ENCODE measurements around the gene GIMAP1.

The GIMAP1 gene

GRCh38 chr7:150748376-150748775, 32.0 kb downstream of the GIMAP1 start:
- no peak for DNase-seq (ENCODE audit: low spot score)

GRCh38 chr7:150751702-150752101, 35.3 kb downstream of the GIMAP1 start:
- no peak for DNase-seq (ENCODE audit: low spot score)

- no peak for DNase-seq (ENCODE audit: low spot score)
These were observed 36.8 kb downstream of the GIMAP1 start for GRCh38 chr7:150753239-150753638.

GRCh38 chr7:150753826-150754603, 37.6 kb downstream of the GIMAP1 start:
- peak; percentile 30 for DNase-seq (ENCODE audit: low spot score)

DNA sequence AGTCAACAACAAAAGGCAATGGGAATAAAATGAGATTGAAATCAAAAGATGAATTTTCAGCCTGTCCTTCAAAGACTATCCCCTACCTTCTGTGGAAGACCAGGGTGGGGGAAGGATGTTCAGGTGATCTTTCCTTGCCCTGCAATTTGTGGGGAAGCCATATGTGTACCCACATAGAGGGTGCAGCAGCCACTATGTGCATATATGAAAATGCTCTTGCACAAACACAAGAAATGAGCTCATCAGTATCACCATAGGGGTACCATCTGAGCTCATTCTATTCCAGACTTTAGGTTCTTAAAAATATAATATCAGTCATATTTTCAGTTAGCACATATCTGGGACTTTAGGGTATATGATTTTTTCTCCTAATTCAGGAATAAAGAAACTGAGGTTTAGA, 38.5 kb downstream of the GIMAP1 start:
- DNase-seq (ENCODE audit: low spot score): no peak

GRCh38 chr7:150755473-150756099, 39.2 kb downstream of the GIMAP1 start:
- DNase-seq (ENCODE audit: low spot score): no peak

- DNase-seq (ENCODE audit: low spot score): no peak
These were observed 39.8 kb downstream of the GIMAP1 start for GRCh38 chr7:150756166-150756565.

DNA sequence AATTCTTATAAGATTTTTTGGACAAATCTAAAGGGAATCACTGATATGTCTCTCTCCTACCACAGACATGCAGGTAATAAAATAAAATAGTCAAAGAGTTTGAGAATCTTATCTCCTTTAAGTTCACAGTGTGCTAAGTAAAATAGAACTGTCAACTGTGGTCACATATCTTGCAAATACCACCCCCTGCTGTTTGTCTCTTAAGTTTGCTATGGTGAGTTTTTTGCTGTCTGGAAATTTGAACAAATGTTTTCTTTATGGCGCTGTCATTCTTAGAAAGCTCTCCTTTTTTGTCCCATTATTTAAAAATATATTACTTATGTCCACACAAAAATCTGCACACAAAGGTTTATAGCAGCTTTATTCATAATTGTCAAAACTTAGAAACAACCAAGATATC, 40.4 kb downstream of the GIMAP1 start:
- no peak for DNase-seq (ENCODE audit: low spot score)

DNA sequence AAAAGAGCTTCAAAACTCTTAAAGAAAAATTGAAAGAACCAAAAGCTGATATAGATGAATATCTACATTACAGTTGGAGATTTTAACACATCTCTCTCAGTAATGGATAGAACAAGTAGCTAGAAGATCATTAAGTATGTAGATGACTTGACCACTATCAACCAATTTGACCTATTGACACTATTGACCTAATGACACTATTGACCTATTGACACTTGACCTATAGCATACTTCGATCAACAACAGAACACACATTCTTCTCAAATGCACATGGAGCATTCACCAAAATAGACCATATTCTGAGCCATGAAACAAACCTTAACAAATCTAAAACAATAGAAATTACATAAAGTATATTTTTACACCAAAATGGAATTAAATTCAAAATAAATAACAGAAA, 43.1 kb downstream of the GIMAP1 start:
- no peak for DNase-seq (ENCODE audit: low spot score)

GRCh38 chr7:150766334-150766709, 49.9 kb downstream of the GIMAP1 start:
- DNase-seq (ENCODE audit: low spot score): no peak

- no peak for DNase-seq (ENCODE audit: low spot score)
These were observed 53.4 kb downstream of the GIMAP1 start for GRCh38 chr7:150769768-150770167.
